Measurements from ENCODE around the gene CELSR3. TPM values are rescaled to one million over a fixed set of nuclear protein-coding genes. Genes with fewer than 3 reads are reported as not detected.

CELSR3 gene
- total RNA-seq, 1 donor from 2014 or later: 1.1 TPM

DNA sequence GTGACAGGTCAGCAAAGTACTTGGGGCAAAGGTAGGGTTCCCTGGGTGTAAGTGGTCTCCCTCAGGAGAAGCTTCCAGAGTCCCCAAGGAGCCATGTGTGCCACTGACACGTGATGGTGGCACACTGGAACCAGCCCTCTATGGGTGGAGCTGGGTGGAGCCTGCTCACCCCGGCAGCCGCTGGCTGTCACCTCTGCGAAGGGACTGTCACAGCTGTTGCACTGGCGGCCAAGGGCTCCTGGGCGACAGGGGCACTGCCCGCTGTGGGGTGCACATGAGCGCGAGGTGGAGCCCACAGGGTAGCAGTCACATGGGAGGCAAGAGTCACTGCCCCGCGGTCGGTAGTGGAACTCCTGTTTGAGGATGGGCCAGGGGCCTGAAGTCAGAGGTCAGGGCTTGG, 12.0 kb downstream of the CELSR3 start:
- TF ChIP-seq, protein P1, sequence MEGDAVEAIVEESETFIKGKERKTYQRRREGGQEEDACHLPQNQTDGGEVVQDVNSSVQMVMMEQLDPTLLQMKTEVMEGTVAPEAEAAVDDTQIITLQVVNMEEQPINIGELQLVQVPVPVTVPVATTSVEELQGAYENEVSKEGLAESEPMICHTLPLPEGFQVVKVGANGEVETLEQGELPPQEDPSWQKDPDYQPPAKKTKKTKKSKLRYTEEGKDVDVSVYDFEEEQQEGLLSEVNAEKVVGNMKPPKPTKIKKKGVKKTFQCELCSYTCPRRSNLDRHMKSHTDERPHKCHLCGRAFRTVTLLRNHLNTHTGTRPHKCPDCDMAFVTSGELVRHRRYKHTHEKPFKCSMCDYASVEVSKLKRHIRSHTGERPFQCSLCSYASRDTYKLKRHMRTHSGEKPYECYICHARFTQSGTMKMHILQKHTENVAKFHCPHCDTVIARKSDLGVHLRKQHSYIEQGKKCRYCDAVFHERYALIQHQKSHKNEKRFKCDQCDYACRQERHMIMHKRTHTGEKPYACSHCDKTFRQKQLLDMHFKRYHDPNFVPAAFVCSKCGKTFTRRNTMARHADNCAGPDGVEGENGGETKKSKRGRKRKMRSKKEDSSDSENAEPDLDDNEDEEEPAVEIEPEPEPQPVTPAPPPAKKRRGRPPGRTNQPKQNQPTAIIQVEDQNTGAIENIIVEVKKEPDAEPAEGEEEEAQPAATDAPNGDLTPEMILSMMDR (IDR thresholded peaks at IDR 0.05; ENCODE audit: insufficient read depth, low read length, severe bottlenecking): no peak
- Histone ChIP-seq H3K36me3 (ENCODE audit: control insufficient read depth, insufficient read depth, low read length) (no peaks in the 10 kb centered on the region), H3K4me3 (ENCODE audit: low read depth, low read length) (no peak overlapping the region), H3K27me3 (ENCODE audit: control insufficient read depth, insufficient read depth, low read length) (no peaks in the 10 kb centered on the region)
- no peak for FAIRE-seq
- no peak for DNase-seq (ENCODE audit: low read depth)

- Histone ChIP-seq H3K4me3 (ENCODE audit: low read depth, low read length) (no peak overlapping the region), H3K27me3 (ENCODE audit: control insufficient read depth, insufficient read depth, low read length) (no peaks in the 10 kb centered on the region), H3K36me3 (ENCODE audit: control insufficient read depth, insufficient read depth, low read length) (no peaks in the 10 kb centered on the region)
- DNase-seq (ENCODE audit: low read depth) (no peak), FAIRE-seq (no peak)
- TF ChIP-seq, protein P1 (IDR thresholded peaks at IDR 0.05; ENCODE audit: insufficient read depth, low read length, severe bottlenecking): no peak
These were observed 14.4 kb downstream of the CELSR3 start for GRCh38 chr3:48648188-48648850.

- Histone ChIP-seq H3K36me3 (ENCODE audit: control insufficient read depth, insufficient read depth, low read length) (no peaks in the 10 kb centered on the region), H3K4me3 (ENCODE audit: low read depth, low read length) (no peak overlapping the region), H3K27me3 (ENCODE audit: control insufficient read depth, insufficient read depth, low read length) (no peaks in the 10 kb centered on the region)
- TF ChIP-seq, protein P1 (IDR thresholded peaks at IDR 0.05; ENCODE audit: insufficient read depth, low read length, severe bottlenecking): no peak
- FAIRE-seq (no peak), DNase-seq (ENCODE audit: low read depth) (no peak)
These were observed 15.0 kb downstream of the CELSR3 start for GRCh38 chr3:48647714-48648113.

DNA sequence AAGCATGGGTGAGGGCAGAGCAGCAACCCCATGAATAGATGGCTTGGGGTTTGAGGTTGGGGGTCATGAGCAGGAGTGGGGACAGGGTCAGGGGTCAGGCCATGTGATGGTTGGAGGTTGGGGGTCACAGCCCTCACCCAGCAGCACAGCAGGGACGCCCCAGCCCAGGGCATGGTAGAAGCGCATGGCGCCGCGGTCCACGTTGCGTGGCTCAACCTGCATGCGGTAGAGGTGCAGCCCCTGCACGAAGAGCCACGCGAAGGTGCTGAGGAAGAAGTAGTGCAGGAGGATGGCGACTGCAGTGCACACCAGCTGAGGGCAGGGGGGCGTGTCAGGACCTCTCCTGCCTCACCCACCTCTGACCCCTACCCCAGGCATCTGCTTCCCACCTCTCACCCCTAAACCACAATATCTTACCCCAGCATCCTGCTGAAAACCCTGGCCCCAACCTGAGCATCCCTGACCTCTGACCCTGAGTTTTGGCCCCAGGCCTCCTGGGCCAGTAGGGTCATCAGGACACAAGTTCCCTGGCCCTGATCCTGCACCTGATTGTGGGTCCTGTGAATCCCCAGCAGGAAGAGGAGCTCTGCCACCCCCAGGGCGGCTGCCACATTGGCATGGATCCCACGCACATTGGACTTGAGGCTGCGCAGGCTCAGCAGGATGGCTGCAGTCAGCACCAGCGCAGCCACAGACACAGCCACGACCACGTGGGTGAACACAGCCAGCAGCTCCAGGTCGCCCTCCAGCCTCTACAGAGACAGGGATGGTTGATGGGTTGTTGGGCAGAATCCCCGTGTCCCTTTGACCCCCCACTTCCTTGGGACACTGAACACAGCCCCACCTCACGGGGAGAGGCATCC, 17.6 kb downstream of the CELSR3 start:
- Histone ChIP-seq H3K4me3 (ENCODE audit: low read depth, low read length) (no peak overlapping the region), H3K27me3 (ENCODE audit: control insufficient read depth, insufficient read depth, low read length) (no peaks in the 10 kb centered on the region), H3K36me3 (ENCODE audit: control insufficient read depth, insufficient read depth, low read length) (no peaks in the 10 kb centered on the region)
- DNase-seq (ENCODE audit: low read depth): no peak
- FAIRE-seq: no peak
- TF ChIP-seq, protein P1 (IDR thresholded peaks at IDR 0.05; ENCODE audit: insufficient read depth, low read length, severe bottlenecking): no peak

GRCh38 chr3:48642605-48643004, 20.1 kb downstream of the CELSR3 start:
- no peak for DNase-seq (ENCODE audit: low read depth)
- FAIRE-seq: no peak
- TF ChIP-seq, protein P1 (IDR thresholded peaks at IDR 0.05; ENCODE audit: insufficient read depth, low read length, severe bottlenecking): no peak
- Histone ChIP-seq H3K36me3 (ENCODE audit: control insufficient read depth, insufficient read depth, low read length) (no peaks in the 10 kb centered on the region), H3K4me3 (ENCODE audit: low read depth, low read length) (no peak overlapping the region), H3K27me3 (ENCODE audit: control insufficient read depth, insufficient read depth, low read length) (no peaks in the 10 kb centered on the region)

All from bronchial epithelial cell (primary cell).